HL-60 (cell line): ENCODE data around the gene MKLN1.

ENCODE experiments used
- TF ChIP-seq, protein P1 (sequence below): IDR thresholded peaks from 2 replicates; pipeline ENCODE4 v1.6.1; 2012; ENCODE audit warnings: low read depth; ENCODE audit not compliant: insufficient replicate concordance
- TF ChIP-seq, protein P2 (sequence below): IDR thresholded peaks from one replicate; pipeline ENCODE4 v1.5.1; 2011; ENCODE audit warnings: low read length, control low read depth, inconsistent platforms; ENCODE audit not compliant: insufficient read depth

DNA sequence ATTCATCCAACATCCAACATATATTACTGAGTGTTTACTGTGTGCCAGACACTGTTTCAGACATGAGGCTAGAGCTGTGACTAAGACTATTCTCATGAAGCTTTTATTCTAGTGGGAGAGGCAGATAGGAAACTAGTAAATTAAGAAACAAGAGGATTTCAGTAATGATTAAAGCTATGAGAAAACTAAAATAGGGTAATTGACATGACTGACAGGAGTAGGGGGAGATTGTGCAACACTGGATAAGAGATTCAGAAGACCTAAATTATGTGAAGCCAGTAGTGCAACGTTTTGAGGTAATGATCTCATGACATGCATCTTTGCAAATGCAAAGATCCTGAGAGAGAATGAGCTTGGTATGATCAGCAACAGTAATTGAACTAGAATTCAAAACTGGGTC lies 48.6 kb upstream of the MKLN1 start:
- TF ChIP-seq, protein P1, sequence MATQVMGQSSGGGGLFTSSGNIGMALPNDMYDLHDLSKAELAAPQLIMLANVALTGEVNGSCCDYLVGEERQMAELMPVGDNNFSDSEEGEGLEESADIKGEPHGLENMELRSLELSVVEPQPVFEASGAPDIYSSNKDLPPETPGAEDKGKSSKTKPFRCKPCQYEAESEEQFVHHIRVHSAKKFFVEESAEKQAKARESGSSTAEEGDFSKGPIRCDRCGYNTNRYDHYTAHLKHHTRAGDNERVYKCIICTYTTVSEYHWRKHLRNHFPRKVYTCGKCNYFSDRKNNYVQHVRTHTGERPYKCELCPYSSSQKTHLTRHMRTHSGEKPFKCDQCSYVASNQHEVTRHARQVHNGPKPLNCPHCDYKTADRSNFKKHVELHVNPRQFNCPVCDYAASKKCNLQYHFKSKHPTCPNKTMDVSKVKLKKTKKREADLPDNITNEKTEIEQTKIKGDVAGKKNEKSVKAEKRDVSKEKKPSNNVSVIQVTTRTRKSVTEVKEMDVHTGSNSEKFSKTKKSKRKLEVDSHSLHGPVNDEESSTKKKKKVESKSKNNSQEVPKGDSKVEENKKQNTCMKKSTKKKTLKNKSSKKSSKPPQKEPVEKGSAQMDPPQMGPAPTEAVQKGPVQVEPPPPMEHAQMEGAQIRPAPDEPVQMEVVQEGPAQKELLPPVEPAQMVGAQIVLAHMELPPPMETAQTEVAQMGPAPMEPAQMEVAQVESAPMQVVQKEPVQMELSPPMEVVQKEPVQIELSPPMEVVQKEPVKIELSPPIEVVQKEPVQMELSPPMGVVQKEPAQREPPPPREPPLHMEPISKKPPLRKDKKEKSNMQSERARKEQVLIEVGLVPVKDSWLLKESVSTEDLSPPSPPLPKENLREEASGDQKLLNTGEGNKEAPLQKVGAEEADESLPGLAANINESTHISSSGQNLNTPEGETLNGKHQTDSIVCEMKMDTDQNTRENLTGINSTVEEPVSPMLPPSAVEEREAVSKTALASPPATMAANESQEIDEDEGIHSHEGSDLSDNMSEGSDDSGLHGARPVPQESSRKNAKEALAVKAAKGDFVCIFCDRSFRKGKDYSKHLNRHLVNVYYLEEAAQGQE, result no peak
- TF ChIP-seq, protein P2, sequence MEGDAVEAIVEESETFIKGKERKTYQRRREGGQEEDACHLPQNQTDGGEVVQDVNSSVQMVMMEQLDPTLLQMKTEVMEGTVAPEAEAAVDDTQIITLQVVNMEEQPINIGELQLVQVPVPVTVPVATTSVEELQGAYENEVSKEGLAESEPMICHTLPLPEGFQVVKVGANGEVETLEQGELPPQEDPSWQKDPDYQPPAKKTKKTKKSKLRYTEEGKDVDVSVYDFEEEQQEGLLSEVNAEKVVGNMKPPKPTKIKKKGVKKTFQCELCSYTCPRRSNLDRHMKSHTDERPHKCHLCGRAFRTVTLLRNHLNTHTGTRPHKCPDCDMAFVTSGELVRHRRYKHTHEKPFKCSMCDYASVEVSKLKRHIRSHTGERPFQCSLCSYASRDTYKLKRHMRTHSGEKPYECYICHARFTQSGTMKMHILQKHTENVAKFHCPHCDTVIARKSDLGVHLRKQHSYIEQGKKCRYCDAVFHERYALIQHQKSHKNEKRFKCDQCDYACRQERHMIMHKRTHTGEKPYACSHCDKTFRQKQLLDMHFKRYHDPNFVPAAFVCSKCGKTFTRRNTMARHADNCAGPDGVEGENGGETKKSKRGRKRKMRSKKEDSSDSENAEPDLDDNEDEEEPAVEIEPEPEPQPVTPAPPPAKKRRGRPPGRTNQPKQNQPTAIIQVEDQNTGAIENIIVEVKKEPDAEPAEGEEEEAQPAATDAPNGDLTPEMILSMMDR, result no peak
